Fibroblast of mammary gland (primary cell): Measurements from ENCODE around the gene ZNF75A.
"Not testable (repeated sequence)": the region's sequence is repeated elsewhere in the genome, so short reads cannot be mapped to it uniquely, and the experiment has no call there.

Source experiments
- DNase-seq: peaks from one replicate; pipeline ENCODE4 v3.0.0-alpha.2; 2010; ENCODE audit warnings: low read depth
- H3K4me3 ChIP-seq: 2 replicates; pipeline ENCODE4 v1.5.1; 2011; ENCODE audit warnings: low read depth, mild to moderate bottlenecking, low read length, moderate library complexity; ENCODE audit not compliant: control insufficient read depth
- CTCF ChIP-seq: conservative IDR thresholded peaks from 2 replicates; pipeline ENCODE4 v1.5.1; 2011; ENCODE audit warnings: low read depth, low read length, inconsistent platforms; ENCODE audit not compliant: control insufficient read depth, insufficient read depth

The ZNF75A gene

GRCh38 chr16:3264137-3265036 lies 40.9 kb upstream of the ZNF75A start:
- peak overlapping the region; percentile 77 for H3K4me3 ChIP-seq
- DNase-seq = peak; percentile 96
- TF ChIP-seq CTCF = no peak

GRCh38 chr16:3266873-3267537 lies 38.3 kb upstream of the ZNF75A start:
- H3K4me3 ChIP-seq = no peak overlapping the region
- TF ChIP-seq CTCF = peak; percentile 55
- peak; percentile 47 for DNase-seq

- TF ChIP-seq CTCF = no peak
- H3K4me3 ChIP-seq = no peak overlapping the region
These were observed 37.0 kb upstream of the ZNF75A start for GRCh38 chr16:3268294-3268693.

GRCh38 chr16:3270718-3271117 lies 34.6 kb upstream of the ZNF75A start:
- not testable (repeated sequence) for DNase-seq, H3K4me3 ChIP-seq

More at GRCh38 chr16:3268294-3268693, 37.0 kb upstream of the ZNF75A start:
- DNase-seq = no peak

GRCh38 chr16:3271281-3271680 lies 34.0 kb upstream of the ZNF75A start:
- not testable (repeated sequence) for H3K4me3 ChIP-seq, DNase-seq

DNA sequence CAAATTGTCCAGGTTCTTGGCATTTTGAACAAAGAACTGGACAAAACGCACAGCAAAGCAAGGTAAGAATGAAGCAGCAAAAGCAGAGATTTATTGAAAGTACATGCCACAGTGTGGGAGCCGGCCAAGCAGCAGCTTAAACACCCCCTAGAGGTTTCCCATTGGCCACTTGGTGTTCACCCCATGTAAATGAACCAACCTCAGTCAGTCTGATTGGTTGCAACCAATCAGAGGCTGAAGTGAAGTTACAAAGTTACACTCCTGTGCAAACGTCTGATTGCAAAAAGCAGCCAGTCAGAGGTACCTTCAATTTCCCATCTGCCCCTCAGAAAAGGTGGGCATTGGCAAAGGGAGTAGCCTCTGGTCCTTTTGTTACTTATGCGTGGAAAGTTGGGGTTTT lies 30.8 kb upstream of the ZNF75A start:
- TF ChIP-seq CTCF = no peak
- no peak overlapping the region for H3K4me3 ChIP-seq
- DNase-seq = no peak

DNA sequence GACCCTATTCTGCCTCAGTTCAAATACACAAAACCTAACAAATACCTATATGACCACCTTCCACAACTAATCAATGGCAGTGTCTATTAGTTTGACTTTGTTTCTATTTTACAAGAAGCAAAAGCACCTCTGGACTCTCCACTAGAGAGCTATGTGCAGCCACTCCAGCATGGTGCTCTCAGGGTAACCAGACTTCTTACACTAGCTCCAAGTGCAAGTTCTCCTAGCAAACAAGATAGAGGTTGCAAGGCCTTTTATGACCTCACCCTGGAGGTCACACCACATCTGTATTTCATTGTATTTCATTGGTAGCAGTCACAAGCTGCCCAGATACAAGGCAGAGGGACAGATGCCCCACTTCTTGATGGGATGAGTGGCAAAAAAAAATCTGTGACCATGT lies 30.4 kb upstream of the ZNF75A start:
- no peak for DNase-seq
- no peak overlapping the region for H3K4me3 ChIP-seq
- TF ChIP-seq CTCF = no peak

DNA sequence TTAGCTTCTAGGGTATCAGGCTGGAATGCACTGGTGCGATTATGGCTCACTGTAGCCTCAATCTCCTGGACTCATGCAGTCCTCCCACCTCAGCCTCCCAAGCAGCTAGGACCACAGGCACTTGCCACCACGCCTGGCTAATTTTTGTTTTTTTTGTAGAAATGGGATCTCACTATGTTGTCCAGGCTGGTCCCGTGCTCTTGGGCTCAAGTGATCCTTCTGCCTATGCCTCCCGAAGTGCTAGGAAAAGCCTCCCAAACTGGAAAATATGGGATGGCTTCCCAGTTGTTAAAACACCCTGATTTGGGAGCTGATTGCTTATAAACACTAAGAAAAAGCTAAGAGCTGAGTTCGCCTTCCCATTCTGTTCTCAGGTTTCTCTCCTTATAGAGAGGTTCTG lies 28.6 kb upstream of the ZNF75A start:
- no peak for TF ChIP-seq CTCF
- no peak overlapping the region for H3K4me3 ChIP-seq
- DNase-seq = no peak
